Mucosa of rectum (tissue), 2 donors: ENCODE data around the gene GDPD1.
"Not testable (repeated sequence)": the region's sequence is repeated elsewhere in the genome, so short reads cannot be mapped to it uniquely, and the experiment has no call there.

Experiments used
- H3K27ac ChIP-seq, 2 donors: one replicate each; pipeline ENCODE4 v1.7.0; 2013; ENCODE audit warnings: inconsistent platforms in 2 of 2, low read depth in 2 of 2, low read length in 2 of 2
- H3K27me3 ChIP-seq, 2 donors: one replicate each; pipeline ENCODE4 v1.7.0; 2013; ENCODE audit warnings: low read length in 2 of 2; ENCODE audit not compliant: control insufficient read depth in 2 of 2, insufficient read depth in 2 of 2
- H3K36me3 ChIP-seq, 2 donors: one replicate each; pipeline ENCODE4 v1.7.0; 2013; ENCODE audit warnings: low read length in 2 of 2; ENCODE audit not compliant: control insufficient read depth in 2 of 2, insufficient read depth in 2 of 2
- H3K4me1 ChIP-seq, 2 donors: one replicate each; pipeline ENCODE4 v1.7.0; 2013; ENCODE audit warnings: low read length in 2 of 2, mild to moderate bottlenecking in 1 of 2; ENCODE audit not compliant: control insufficient read depth in 2 of 2, insufficient read depth in 2 of 2
- H3K4me3 ChIP-seq, 2 donors: one replicate each; pipeline ENCODE4 v1.7.0; 2013; ENCODE audit warnings: low read length in 2 of 2
- H3K9ac ChIP-seq, 2 donors: one replicate each; pipeline ENCODE4 v1.7.0; 2013; ENCODE audit warnings: low read length in 2 of 2, low read depth in 1 of 2, mild to moderate bottlenecking in 1 of 2
- H3K9me3 ChIP-seq, 2 donors: one replicate each; pipeline ENCODE4 v1.7.0; 2013; ENCODE audit warnings: low read length in 2 of 2; ENCODE audit not compliant: control insufficient read depth in 2 of 2
- donor health status: healthy.
- donor health status: Normal muscosa, but diverticular disease.

GDPD1 gene

GRCh38 chr17:59220328-59221158, at the start of gene GDPD1:
Gene GDPD1, plus strand, starts transcription at chr17:59220511. Its CDS starts 99 bp downstream, at chr17:59220610.
- Histone ChIP-seq H3K4me1 (peaks cover 0 to 3% of the 10 kb centered on the region in 2 donors), H3K4me3 (peak within 1 kb of the TSS; percentile 97), H3K9ac (peak within 1 kb of the TSS; percentile 95), H3K36me3 (no peaks in the 10 kb centered on the region), H3K27ac (peak within 1 kb of the TSS; percentile 76 to 80), H3K9me3 (no peaks in the 10 kb centered on the region), H3K27me3 (no peaks in the 10 kb centered on the region)

GRCh38 chr17:59172436-59173004, 47.8 kb upstream of the GDPD1 start:
- Histone ChIP-seq H3K27me3 (no peaks in the 10 kb centered on the region), H3K4me1 (no peaks in the 10 kb centered on the region), H3K9me3 (no peaks in the 10 kb centered on the region), H3K27ac (no peak overlapping the region), H3K36me3 (no peaks in the 10 kb centered on the region), H3K9ac (no peak overlapping the region), H3K4me3 (no peak overlapping the region)

GRCh38 chr17:59174671-59175070, 45.6 kb upstream of the GDPD1 start:
- Histone ChIP-seq H3K4me3 (no peak overlapping the region), H3K9me3 (no peaks in the 10 kb centered on the region), H3K36me3 (no peaks in the 10 kb centered on the region), H3K4me1 (no peaks in the 10 kb centered on the region), H3K9ac (no peak overlapping the region), H3K27me3 (no peaks in the 10 kb centered on the region), H3K27ac (no peak overlapping the region)

GRCh38 chr17:59175076-59175475, 45.2 kb upstream of the GDPD1 start:
- H3K4me1 ChIP-seq: no peaks in the 10 kb centered on the region
- H3K27me3 ChIP-seq: no peaks in the 10 kb centered on the region
- H3K36me3 ChIP-seq: no peaks in the 10 kb centered on the region
- H3K9ac ChIP-seq: no peak overlapping the region
- no peak overlapping the region for H3K4me3 ChIP-seq
- H3K27ac ChIP-seq: no peak overlapping the region
- no peaks in the 10 kb centered on the region for H3K9me3 ChIP-seq

- Histone ChIP-seq H3K27me3 (no peaks in the 10 kb centered on the region), H3K36me3 (no peaks in the 10 kb centered on the region), H3K27ac (no peak overlapping the region), H3K9me3 (no peaks in the 10 kb centered on the region), H3K4me3 (no peak overlapping the region), H3K4me1 (no peaks in the 10 kb centered on the region), H3K9ac (no peak overlapping the region)
Observed at GRCh38 chr17:59178266-59178985, 41.9 kb upstream of the GDPD1 start.

GRCh38 chr17:59179601-59180000, 40.7 kb upstream of the GDPD1 start:
- H3K27me3 ChIP-seq, H3K9me3 ChIP-seq, H3K36me3 ChIP-seq, H3K4me3 ChIP-seq, H3K9ac ChIP-seq, H3K4me1 ChIP-seq, H3K27ac ChIP-seq: not testable (repeated sequence)

- no peak overlapping the region for H3K27ac ChIP-seq
- H3K4me1 ChIP-seq: no peaks in the 10 kb centered on the region
- H3K9me3 ChIP-seq: no peaks in the 10 kb centered on the region
- no peaks in the 10 kb centered on the region for H3K27me3 ChIP-seq
- no peak overlapping the region for H3K4me3 ChIP-seq
- H3K36me3 ChIP-seq: no peaks in the 10 kb centered on the region
- no peak overlapping the region for H3K9ac ChIP-seq
Observed at GRCh38 chr17:59180626-59181025, 39.7 kb upstream of the GDPD1 start.

- no peaks in the 10 kb centered on the region for H3K4me1 ChIP-seq
- H3K27ac ChIP-seq: no peak overlapping the region
- no peaks in the 10 kb centered on the region for H3K9me3 ChIP-seq
- no peak overlapping the region for H3K9ac ChIP-seq
- H3K36me3 ChIP-seq: no peaks in the 10 kb centered on the region
- H3K4me3 ChIP-seq: no peak overlapping the region
- H3K27me3 ChIP-seq: no peaks in the 10 kb centered on the region
Observed at GRCh38 chr17:59181481-59181880, 38.8 kb upstream of the GDPD1 start.

GRCh38 chr17:59185997-59186396, 34.3 kb upstream of the GDPD1 start:
- Histone ChIP-seq H3K36me3 (no peaks in the 10 kb centered on the region), H3K9ac (no peak overlapping the region), H3K27ac (no peak overlapping the region), H3K9me3 (no peaks in the 10 kb centered on the region), H3K27me3 (no peaks in the 10 kb centered on the region), H3K4me1 (no peaks in the 10 kb centered on the region), H3K4me3 (no peak overlapping the region)

- Histone ChIP-seq H3K4me3 (no peak overlapping the region), H3K27ac (no peak overlapping the region), H3K27me3 (no peaks in the 10 kb centered on the region), H3K4me1 (no peaks in the 10 kb centered on the region), H3K36me3 (no peaks in the 10 kb centered on the region), H3K9ac (no peak overlapping the region), H3K9me3 (no peaks in the 10 kb centered on the region)
Observed at GRCh38 chr17:59186850-59187249, 33.5 kb upstream of the GDPD1 start.
